Neural cell (in vitro differentiated cells): ENCODE data around the gene CLN6. TPM values are rescaled to one million over a fixed set of nuclear protein-coding genes. Genes with fewer than 3 reads are reported as not detected.

Experiments
- H2AFZ ChIP-seq: fragments of 200-600, 300-800 bp; sonication (generic), shearing (Covaris generic); 2 replicates; pipeline ENCODE4 v1.6.0; 2014; ENCODE audit warnings: low read depth, mild to moderate bottlenecking, antibody characterized with exemption, low read length, moderate library complexity
- H3F3A ChIP-seq: fragments of 200-600 bp; shearing (Covaris generic); 2 replicates; pipeline ENCODE4 v1.6.1; 2016; ENCODE audit warnings: mild to moderate bottlenecking, moderate library complexity, mixed read lengths, antibody characterized with exemption, low read length; ENCODE audit not compliant: insufficient read depth, poor library complexity, severe bottlenecking
- H3K27ac ChIP-seq: fragments of 200-600, 300-800 bp; sonication (generic), shearing (Covaris generic); 2 replicates; pipeline ENCODE4 v1.5.1; 2014; ENCODE audit warnings: mild to moderate bottlenecking, low read length, moderate library complexity
- H3K27me3 ChIP-seq: fragments of 300-800, 200-600 bp; sonication (generic), shearing (Covaris generic); 2 replicates; pipeline ENCODE4 v1.6.0; 2014; ENCODE audit warnings: mild to moderate bottlenecking, low read depth, low read length, moderate library complexity; ENCODE audit not compliant: insufficient read depth
- H3K36me3 ChIP-seq: fragments of 300-800, 200-600 bp; sonication (generic), shearing (Covaris generic); 2 replicates; pipeline ENCODE4 v1.5.1; 2014; ENCODE audit warnings: mild to moderate bottlenecking, antibody characterized with exemption, low read length, moderate library complexity; ENCODE audit not compliant: insufficient read depth
- H3K4me2 ChIP-seq: fragments of 300-800, 200-600 bp; sonication (generic), shearing (Covaris generic); 2 replicates; pipeline ENCODE4 v1.6.0; 2014; ENCODE audit warnings: mild to moderate bottlenecking, low read length
- H3K4me3 ChIP-seq: fragments of 300-800, 200-600 bp; sonication (generic), shearing (Covaris generic); 2 replicates; pipeline ENCODE4 v1.5.1; 2014; ENCODE audit warnings: mild to moderate bottlenecking, low read length, moderate library complexity
- H3K79me2 ChIP-seq: fragments of 200-600 bp; shearing (Covaris generic); replicated peaks from 2 replicates; pipeline ENCODE4 v1.6.0; 2014; ENCODE audit warnings: mild to moderate bottlenecking, low read length, moderate library complexity; ENCODE audit not compliant: insufficient read depth
- H3K9ac ChIP-seq: fragments of 300-800, 200-600 bp; sonication (generic), shearing (Covaris generic); 2 replicates; pipeline ENCODE4 v1.6.1; 2016; ENCODE audit warnings: mild to moderate bottlenecking, low read length, mixed read lengths
- H3K9me2 ChIP-seq: fragments of 200-600 bp; shearing (Covaris generic); 2 replicates; pipeline ENCODE4 v1.6.1; 2016; ENCODE audit warnings: mild to moderate bottlenecking, low read length, mixed read lengths; ENCODE audit not compliant: insufficient read depth
- H3K9me3 ChIP-seq: fragments of 200-600, 300-800 bp; sonication (generic), shearing (Covaris generic); 2 replicates; pipeline ENCODE4 v1.6.1; 2016; ENCODE audit warnings: mild to moderate bottlenecking, mixed run types, low read length, moderate library complexity, mixed read lengths
- H4K20me1 ChIP-seq: fragments of 200-600 bp; shearing (Covaris generic); 2 replicates; pipeline ENCODE4 v1.6.1; 2016; ENCODE audit warnings: mild to moderate bottlenecking, mixed run types; ENCODE audit not compliant: insufficient read depth
- EP300 ChIP-seq: fragments of 450-650 bp; conservative IDR thresholded peaks from 2 replicates; pipeline ENCODE4 v1.6.1; 2014; ENCODE audit warnings: antibody characterized with exemption, mild to moderate bottlenecking, moderate library complexity; ENCODE audit not compliant: poor library complexity, severe bottlenecking
- EZH2 ChIP-seq: fragments of 200-600, 300-800 bp; shearing (Covaris generic), sonication (generic); IDR thresholded peaks from 2 replicates; pipeline ENCODE4 v1.6.1; 2014; ENCODE audit warnings: antibody characterized with exemption, low read length, borderline replicate concordance, mild to moderate bottlenecking; ENCODE audit not compliant: insufficient read depth, poor library complexity, severe bottlenecking
- MXI1 ChIP-seq: fragments of 450-650 bp; conservative IDR thresholded peaks from 2 replicates; pipeline ENCODE4 v1.6.1; 2014; ENCODE audit warnings: antibody characterized with exemption, mild to moderate bottlenecking; ENCODE audit not compliant: poor library complexity, severe bottlenecking
- POLR2AphosphoS5 ChIP-seq: IDR thresholded peaks from 2 replicates; pipeline ENCODE4 v1.6.1; 2012
- RAD21 ChIP-seq: fragments of 450-650 bp; conservative IDR thresholded peaks from 2 replicates; pipeline ENCODE4 v1.6.1; 2014; ENCODE audit warnings: antibody characterized with exemption, mild to moderate bottlenecking, moderate library complexity
- SMC3 ChIP-seq: fragments of 450-650 bp; conservative IDR thresholded peaks from 2 replicates; pipeline ENCODE4 v1.6.1; 2014; ENCODE audit warnings: antibody characterized with exemption, mild to moderate bottlenecking, moderate library complexity; ENCODE audit not compliant: poor library complexity
- TAF1 ChIP-seq: IDR thresholded peaks from 2 replicates; pipeline ENCODE4 v1.6.1; 2012; ENCODE audit warnings: low read depth
- polyA plus RNA-seq: library from polyadenylated mRNA; depleted of rRNA; stranded (reverse); fragments of >200 nt; gene quantifications from 2 replicates; pipeline ENCODE4 v1.2.3, GENCODE V29; 2014
- TF ChIP-seq, protein P1 (sequence below): IDR thresholded peaks from 2 replicates; pipeline ENCODE4 v1.6.1; 2012; ENCODE audit warnings: borderline replicate concordance
- TF ChIP-seq, protein P2 (sequence below): fragments of 450-650 bp; IDR thresholded peaks from 2 replicates; pipeline ENCODE4 v1.5.1; 2014; ENCODE audit warnings: antibody characterized with exemption, mild to moderate bottlenecking, moderate library complexity; ENCODE audit not compliant: poor library complexity, severe bottlenecking

The CLN6 gene
- polyA plus RNA-seq, 1 donor from 2014 or later: 4.9 TPM

DNA sequence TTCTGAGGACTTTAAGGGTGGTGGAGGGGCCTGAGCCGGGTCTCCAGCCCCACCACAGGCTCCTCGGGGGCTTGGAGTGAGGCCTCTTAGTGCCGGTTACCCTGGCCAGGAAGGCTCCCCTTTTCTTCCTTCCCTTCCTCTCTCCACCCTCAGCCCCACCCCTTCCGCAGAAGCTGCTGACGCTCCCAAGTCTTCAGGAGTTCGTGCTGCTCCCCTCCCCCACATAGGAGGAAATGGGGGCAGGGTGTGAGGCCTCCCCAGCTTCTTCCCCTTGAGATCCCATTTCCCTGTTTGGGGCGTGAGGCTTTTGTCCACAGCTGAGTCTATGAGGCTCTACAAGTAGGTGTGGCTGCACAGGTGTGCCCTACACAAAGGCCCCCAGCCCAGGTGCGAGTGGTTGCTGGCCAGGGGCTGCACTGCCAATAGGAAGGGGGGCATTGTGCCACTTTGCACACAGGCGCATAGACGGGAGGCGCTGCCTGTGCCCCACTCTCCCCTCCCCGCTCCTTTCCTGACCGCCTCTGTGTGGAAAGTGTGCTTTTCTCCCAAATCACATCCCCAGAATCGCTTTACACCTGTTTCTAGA is 23.5 kb downstream of the CLN6 start:
- H3K9ac ChIP-seq: no peak overlapping the region
- H3K9me3 ChIP-seq: no peaks in the 10 kb centered on the region
- H3K4me3 ChIP-seq: no peak overlapping the region
- TF ChIP-seq, protein P1, sequence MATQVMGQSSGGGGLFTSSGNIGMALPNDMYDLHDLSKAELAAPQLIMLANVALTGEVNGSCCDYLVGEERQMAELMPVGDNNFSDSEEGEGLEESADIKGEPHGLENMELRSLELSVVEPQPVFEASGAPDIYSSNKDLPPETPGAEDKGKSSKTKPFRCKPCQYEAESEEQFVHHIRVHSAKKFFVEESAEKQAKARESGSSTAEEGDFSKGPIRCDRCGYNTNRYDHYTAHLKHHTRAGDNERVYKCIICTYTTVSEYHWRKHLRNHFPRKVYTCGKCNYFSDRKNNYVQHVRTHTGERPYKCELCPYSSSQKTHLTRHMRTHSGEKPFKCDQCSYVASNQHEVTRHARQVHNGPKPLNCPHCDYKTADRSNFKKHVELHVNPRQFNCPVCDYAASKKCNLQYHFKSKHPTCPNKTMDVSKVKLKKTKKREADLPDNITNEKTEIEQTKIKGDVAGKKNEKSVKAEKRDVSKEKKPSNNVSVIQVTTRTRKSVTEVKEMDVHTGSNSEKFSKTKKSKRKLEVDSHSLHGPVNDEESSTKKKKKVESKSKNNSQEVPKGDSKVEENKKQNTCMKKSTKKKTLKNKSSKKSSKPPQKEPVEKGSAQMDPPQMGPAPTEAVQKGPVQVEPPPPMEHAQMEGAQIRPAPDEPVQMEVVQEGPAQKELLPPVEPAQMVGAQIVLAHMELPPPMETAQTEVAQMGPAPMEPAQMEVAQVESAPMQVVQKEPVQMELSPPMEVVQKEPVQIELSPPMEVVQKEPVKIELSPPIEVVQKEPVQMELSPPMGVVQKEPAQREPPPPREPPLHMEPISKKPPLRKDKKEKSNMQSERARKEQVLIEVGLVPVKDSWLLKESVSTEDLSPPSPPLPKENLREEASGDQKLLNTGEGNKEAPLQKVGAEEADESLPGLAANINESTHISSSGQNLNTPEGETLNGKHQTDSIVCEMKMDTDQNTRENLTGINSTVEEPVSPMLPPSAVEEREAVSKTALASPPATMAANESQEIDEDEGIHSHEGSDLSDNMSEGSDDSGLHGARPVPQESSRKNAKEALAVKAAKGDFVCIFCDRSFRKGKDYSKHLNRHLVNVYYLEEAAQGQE: no peak
- TF ChIP-seq EZH2: no peak
- no peak for TF ChIP-seq EP300
- no peak for TF ChIP-seq MXI1
- TF ChIP-seq RAD21: no peak
- TF ChIP-seq TAF1: no peak
- no peak for TF ChIP-seq POLR2AphosphoS5
- TF ChIP-seq SMC3: no peak
- TF ChIP-seq, protein P2, sequence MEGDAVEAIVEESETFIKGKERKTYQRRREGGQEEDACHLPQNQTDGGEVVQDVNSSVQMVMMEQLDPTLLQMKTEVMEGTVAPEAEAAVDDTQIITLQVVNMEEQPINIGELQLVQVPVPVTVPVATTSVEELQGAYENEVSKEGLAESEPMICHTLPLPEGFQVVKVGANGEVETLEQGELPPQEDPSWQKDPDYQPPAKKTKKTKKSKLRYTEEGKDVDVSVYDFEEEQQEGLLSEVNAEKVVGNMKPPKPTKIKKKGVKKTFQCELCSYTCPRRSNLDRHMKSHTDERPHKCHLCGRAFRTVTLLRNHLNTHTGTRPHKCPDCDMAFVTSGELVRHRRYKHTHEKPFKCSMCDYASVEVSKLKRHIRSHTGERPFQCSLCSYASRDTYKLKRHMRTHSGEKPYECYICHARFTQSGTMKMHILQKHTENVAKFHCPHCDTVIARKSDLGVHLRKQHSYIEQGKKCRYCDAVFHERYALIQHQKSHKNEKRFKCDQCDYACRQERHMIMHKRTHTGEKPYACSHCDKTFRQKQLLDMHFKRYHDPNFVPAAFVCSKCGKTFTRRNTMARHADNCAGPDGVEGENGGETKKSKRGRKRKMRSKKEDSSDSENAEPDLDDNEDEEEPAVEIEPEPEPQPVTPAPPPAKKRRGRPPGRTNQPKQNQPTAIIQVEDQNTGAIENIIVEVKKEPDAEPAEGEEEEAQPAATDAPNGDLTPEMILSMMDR: no peak
- H3K27ac ChIP-seq: no peak overlapping the region
- no peaks in the 10 kb centered on the region for H3K9me2 ChIP-seq
- H3K4me2 ChIP-seq: no peak overlapping the region
- no peaks in the 10 kb centered on the region for H3F3A ChIP-seq
- no peaks in the 10 kb centered on the region for H4K20me1 ChIP-seq
- no peaks in the 10 kb centered on the region for H3K79me2 ChIP-seq
- H3K36me3 ChIP-seq: no peaks in the 10 kb centered on the region
- H3K27me3 ChIP-seq: no peaks in the 10 kb centered on the region
- H2AFZ ChIP-seq: no peak overlapping the region

DNA sequence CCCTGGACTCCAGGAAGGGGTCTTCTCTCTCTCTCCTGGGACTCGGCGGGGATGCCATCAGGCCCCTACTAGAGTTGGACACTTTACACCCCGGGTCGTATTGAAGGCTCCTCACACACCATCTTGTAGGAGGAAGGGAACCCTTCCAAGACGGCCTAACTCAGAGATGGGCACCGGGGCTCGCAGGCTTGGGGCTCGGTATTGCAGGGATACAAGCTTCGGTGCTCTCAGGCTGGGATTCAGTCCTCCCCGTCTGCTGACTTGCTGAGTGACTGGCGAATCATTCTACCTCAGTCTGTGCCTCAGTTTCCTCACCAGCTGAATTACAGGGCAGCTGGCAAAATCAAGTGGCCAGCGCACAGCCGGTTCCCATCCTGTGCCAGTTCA is 24.0 kb downstream of the CLN6 start:
- no peak overlapping the region for H3K4me3 ChIP-seq
- H3K9ac ChIP-seq: no peak overlapping the region
- H4K20me1 ChIP-seq: no peaks in the 10 kb centered on the region
- H3K36me3 ChIP-seq: no peaks in the 10 kb centered on the region
- H3K27me3 ChIP-seq: no peaks in the 10 kb centered on the region
- H2AFZ ChIP-seq: no peak overlapping the region
- H3K27ac ChIP-seq: no peak overlapping the region
- no peak overlapping the region for H3K4me2 ChIP-seq
- no peak for TF ChIP-seq MXI1
- no peak for TF ChIP-seq SMC3
- TF ChIP-seq EP300: no peak
- TF ChIP-seq, protein P2: no peak
- no peak for TF ChIP-seq RAD21
- TF ChIP-seq, protein P1: no peak
- no peak for TF ChIP-seq EZH2
- TF ChIP-seq POLR2AphosphoS5: no peak
- no peak for TF ChIP-seq TAF1
- no peaks in the 10 kb centered on the region for H3K9me2 ChIP-seq
- H3F3A ChIP-seq: no peaks in the 10 kb centered on the region
- no peaks in the 10 kb centered on the region for H3K79me2 ChIP-seq
- H3K9me3 ChIP-seq: no peaks in the 10 kb centered on the region
